Muscle of arm (tissue), 12 donors: Measurements from ENCODE around the gene NEK10. TPM values are rescaled to one million over a fixed set of nuclear protein-coding genes. Genes with fewer than 3 reads are reported as not detected.
A peak's percentile ranks its signal among the peaks of the same experiment; 100 is the strongest.
"Not testable (repeated sequence)": the region's sequence is repeated elsewhere in the genome, so short reads cannot be mapped to it uniquely, and the experiment has no call there.

ENCODE experiments used
- DNase-seq: peaks from one replicate; pipeline ENCODE4 v3.0.0-alpha.2; 2013
- polyA plus RNA-seq, 12 donors: library from polyadenylated mRNA; unstranded; fragments of 120-200 nt; gene quantifications; one replicate each; pipeline ENCODE4 v1.2.1, GENCODE V29; 2013; ENCODE audit not compliant: insufficient read length in 12 of 12

NEK10 gene
- polyA plus RNA-seq, 12 donors, result 1.6 to 7.6 (median 5.0) TPM; not detected in 2

GRCh38 chr3:27352047-27352446, 17.1 kb downstream of the NEK10 start:
- no peak for DNase-seq

- DNase-seq, result no peak
These were observed 19.4 kb downstream of the NEK10 start for GRCh38 chr3:27349832-27350231.

- no peak for DNase-seq
These were observed 23.0 kb downstream of the NEK10 start for GRCh38 chr3:27345959-27346865.

GRCh38 chr3:27345493-27345892, 23.7 kb downstream of the NEK10 start:
- no peak for DNase-seq

GRCh38 chr3:27345045-27345444, 24.1 kb downstream of the NEK10 start:
- no peak for DNase-seq

- DNase-seq, result no peak
These were observed 25.0 kb downstream of the NEK10 start for GRCh38 chr3:27344192-27344591.

GRCh38 chr3:27342267-27342666, 26.9 kb downstream of the NEK10 start:
- DNase-seq, result no peak

GRCh38 chr3:27340534-27340933, 28.6 kb downstream of the NEK10 start:
- DNase-seq, result no peak

- no peak for DNase-seq
These were observed 33.6 kb downstream of the NEK10 start for GRCh38 chr3:27335571-27335970.

- DNase-seq, result no peak
These were observed 35.3 kb downstream of the NEK10 start for GRCh38 chr3:27333843-27334242.

GRCh38 chr3:27328982-27329762, 40.0 kb downstream of the NEK10 start:
- not testable (repeated sequence) for DNase-seq

GRCh38 chr3:27326629-27327545, 42.3 kb downstream of the NEK10 start:
- peak; percentile 60 for DNase-seq

- no peak for DNase-seq
These were observed 43.0 kb downstream of the NEK10 start for GRCh38 chr3:27326202-27326601.

GRCh38 chr3:27325419-27325818, 43.8 kb downstream of the NEK10 start:
- no peak for DNase-seq

- DNase-seq, result no peak
These were observed 44.5 kb downstream of the NEK10 start for GRCh38 chr3:27324686-27325085.

GRCh38 chr3:27323087-27323570, 46.1 kb downstream of the NEK10 start:
- no peak for DNase-seq

GRCh38 chr3:27322634-27323033, 46.5 kb downstream of the NEK10 start:
- DNase-seq, result no peak

GRCh38 chr3:27319847-27320526, 49.2 kb downstream of the NEK10 start:
- DNase-seq, result no peak

- DNase-seq, result no peak
These were observed 49.9 kb downstream of the NEK10 start for GRCh38 chr3:27319304-27319703.

GRCh38 chr3:27317096-27317495, 52.1 kb downstream of the NEK10 start:
- DNase-seq, result no peak

- no peak for DNase-seq
These were observed 54.2 kb downstream of the NEK10 start for GRCh38 chr3:27315003-27315402.
